RPMI8226 (cell line): ENCODE measurements around the gene RAB22A.

ENCODE experiments used
- DNase-seq: peaks from one replicate; pipeline ENCODE4 v3.0.0-alpha.2; 2015

Gene RAB22A

GRCh38 chr20:58309591-58310290 lies at the start of gene RAB22A:
Gene RAB22A (plus strand): TSS chr20:58309715. CDS start chr20:58309977, 262 bp downstream.
- DNase-seq = peak; percentile 86

GRCh38 chr20:58260006-58260405 lies 49.5 kb upstream of the RAB22A start:
- DNase-seq = no peak

GRCh38 chr20:58261660-58262059 lies 47.9 kb upstream of the RAB22A start:
- DNase-seq = no peak

- no peak for DNase-seq
These were observed 45.2 kb upstream of the RAB22A start for GRCh38 chr20:58264271-58264670.

- DNase-seq = no peak
These were observed 41.9 kb upstream of the RAB22A start for GRCh38 chr20:58267389-58268215.

- no peak for DNase-seq
These were observed 41.1 kb upstream of the RAB22A start for GRCh38 chr20:58268421-58268821.

- DNase-seq = no peak
These were observed 40.4 kb upstream of the RAB22A start for GRCh38 chr20:58268936-58269619.

- no peak for DNase-seq
These were observed 37.7 kb upstream of the RAB22A start for GRCh38 chr20:58271606-58272351.

GRCh38 chr20:58274384-58274783 lies 35.1 kb upstream of the RAB22A start:
- DNase-seq = no peak

GRCh38 chr20:58277107-58277506 lies 32.4 kb upstream of the RAB22A start:
- DNase-seq = no peak

- DNase-seq = no peak
These were observed 31.7 kb upstream of the RAB22A start for GRCh38 chr20:58277578-58278472.

- no peak for DNase-seq
These were observed 22.8 kb upstream of the RAB22A start for GRCh38 chr20:58286729-58287128.

GRCh38 chr20:58287638-58288037 lies 21.9 kb upstream of the RAB22A start:
- DNase-seq = no peak

GRCh38 chr20:58289143-58289542 lies 20.4 kb upstream of the RAB22A start:
- DNase-seq = no peak

- DNase-seq = peak; percentile 15
These were observed 16.1 kb upstream of the RAB22A start for GRCh38 chr20:58293453-58293852.

GRCh38 chr20:58294497-58295455 lies 14.7 kb upstream of the RAB22A start:
- no peak for DNase-seq

GRCh38 chr20:58296051-58296837 lies 13.3 kb upstream of the RAB22A start:
- no peak for DNase-seq

- DNase-seq = no peak
These were observed 12.1 kb upstream of the RAB22A start for GRCh38 chr20:58297394-58297793.

- no peak for DNase-seq
These were observed 9.2 kb upstream of the RAB22A start for GRCh38 chr20:58300321-58300720.

- DNase-seq = no peak
These were observed 6.0 kb upstream of the RAB22A start for GRCh38 chr20:58303547-58303946.
